BE2C (cell line): ENCODE measurements around the gene ALAD.
"Not testable (repeated sequence)": the region's sequence is repeated elsewhere in the genome, so short reads cannot be mapped to it uniquely, and the experiment has no call there.

Source experiments
- DNase-seq: peaks from one replicate; pipeline ENCODE4 v3.0.0-alpha.2; 2020
- H3K27me3 ChIP-seq: fragments of 250-450 bp; sonication (Bioruptor Pico); 2 replicates; pipeline ENCODE4 v1.5.1; 2020; ENCODE audit warnings: mild to moderate bottlenecking
- H3K36me3 ChIP-seq: fragments of 250-450 bp; sonication (Bioruptor Pico); 2 replicates; pipeline ENCODE4 v1.5.1; 2020; ENCODE audit warnings: mild to moderate bottlenecking
- H3K4me1 ChIP-seq: fragments of 250-450 bp; sonication (Bioruptor Pico); 2 replicates; pipeline ENCODE4 v1.5.1; 2020
- H3K4me3 ChIP-seq: 2 replicates; pipeline ENCODE4 v1.5.1; 2011; ENCODE audit warnings: low read depth, low read length
- H3K9me3 ChIP-seq: fragments of 250-450 bp; sonication (Bioruptor Pico); 2 replicates; pipeline ENCODE4 v1.5.1; 2020
- TF ChIP-seq, protein P1 (sequence below): IDR thresholded peaks from 2 replicates; pipeline ENCODE4 v1.5.1; 2012; ENCODE audit warnings: mild to moderate bottlenecking, low read depth, low read length

The ALAD gene

DNA sequence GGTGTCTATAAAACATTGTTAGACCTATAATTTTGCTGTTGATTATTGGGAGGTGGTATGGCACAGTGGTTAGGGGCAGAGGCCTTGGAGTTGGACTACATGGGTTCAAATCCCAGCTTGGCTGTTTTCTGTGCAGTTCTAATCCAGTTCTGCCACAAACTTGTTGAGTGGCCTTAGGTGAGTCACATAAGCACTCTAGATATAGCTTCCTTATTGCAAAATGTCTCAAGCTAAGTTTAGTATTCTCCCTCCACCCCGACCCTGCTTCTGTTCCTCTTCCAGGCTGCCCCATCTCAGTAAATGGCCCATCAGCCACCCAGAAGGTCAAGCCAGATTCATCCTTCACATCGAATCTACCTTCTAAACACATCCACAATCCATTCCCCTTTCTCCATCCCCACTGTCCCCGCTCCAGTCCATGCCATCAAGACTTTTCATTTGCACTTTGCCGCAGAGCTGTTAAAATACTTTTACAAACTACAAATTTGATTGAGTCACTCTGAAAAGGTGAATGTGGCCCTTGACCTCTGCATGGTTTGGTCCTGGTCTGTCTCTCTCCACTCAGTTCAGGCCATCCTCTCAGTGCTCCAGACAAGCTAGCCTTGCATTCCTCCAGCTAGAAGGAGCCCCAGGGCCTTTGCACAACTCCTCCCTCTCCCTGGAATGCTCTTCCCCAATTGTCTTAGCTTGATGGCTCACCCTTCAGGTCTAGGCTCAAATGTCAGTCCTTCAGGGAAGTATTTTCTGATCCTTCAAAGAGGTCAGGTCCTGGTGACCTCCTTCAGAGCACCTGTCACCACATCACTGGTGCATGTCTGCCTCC is 14.3 kb downstream of the ALAD start:
- no peaks in the 10 kb centered on the region for H3K27me3 ChIP-seq
- H3K4me3 ChIP-seq, result no peak overlapping the region
- no peaks in the 10 kb centered on the region for H3K4me1 ChIP-seq
- H3K36me3 ChIP-seq, result peaks cover 10% of the 10 kb centered on the region
- DNase-seq, result no peak
- H3K9me3 ChIP-seq, result no peaks in the 10 kb centered on the region
- TF ChIP-seq, protein P1, sequence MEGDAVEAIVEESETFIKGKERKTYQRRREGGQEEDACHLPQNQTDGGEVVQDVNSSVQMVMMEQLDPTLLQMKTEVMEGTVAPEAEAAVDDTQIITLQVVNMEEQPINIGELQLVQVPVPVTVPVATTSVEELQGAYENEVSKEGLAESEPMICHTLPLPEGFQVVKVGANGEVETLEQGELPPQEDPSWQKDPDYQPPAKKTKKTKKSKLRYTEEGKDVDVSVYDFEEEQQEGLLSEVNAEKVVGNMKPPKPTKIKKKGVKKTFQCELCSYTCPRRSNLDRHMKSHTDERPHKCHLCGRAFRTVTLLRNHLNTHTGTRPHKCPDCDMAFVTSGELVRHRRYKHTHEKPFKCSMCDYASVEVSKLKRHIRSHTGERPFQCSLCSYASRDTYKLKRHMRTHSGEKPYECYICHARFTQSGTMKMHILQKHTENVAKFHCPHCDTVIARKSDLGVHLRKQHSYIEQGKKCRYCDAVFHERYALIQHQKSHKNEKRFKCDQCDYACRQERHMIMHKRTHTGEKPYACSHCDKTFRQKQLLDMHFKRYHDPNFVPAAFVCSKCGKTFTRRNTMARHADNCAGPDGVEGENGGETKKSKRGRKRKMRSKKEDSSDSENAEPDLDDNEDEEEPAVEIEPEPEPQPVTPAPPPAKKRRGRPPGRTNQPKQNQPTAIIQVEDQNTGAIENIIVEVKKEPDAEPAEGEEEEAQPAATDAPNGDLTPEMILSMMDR, result no peak

DNA sequence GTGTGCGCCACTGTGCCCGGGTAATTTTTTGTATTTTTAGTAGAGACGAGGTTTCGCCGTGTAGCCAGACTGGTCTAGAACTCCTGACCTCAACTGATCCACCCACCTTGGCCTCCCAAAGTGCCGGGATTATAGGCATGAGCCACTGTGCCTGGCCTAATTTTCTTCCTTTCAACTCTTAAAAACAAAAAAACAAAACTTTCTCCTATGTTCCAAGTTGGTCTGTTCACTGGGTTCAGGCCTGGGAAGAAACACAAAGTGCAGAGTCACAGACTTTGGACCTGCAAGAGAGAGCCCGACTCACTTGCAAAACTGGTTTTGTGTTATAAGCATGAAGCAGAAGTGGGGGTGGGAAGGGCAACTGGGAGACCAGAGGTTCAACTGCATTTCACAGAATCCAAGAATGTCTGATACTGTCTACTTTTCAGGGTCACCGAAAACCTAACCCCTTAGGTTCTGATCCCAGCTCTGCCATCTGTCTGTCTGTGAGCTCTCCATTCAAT is 19.1 kb downstream of the ALAD start:
- TF ChIP-seq, protein P1, result no peak
- H3K36me3 ChIP-seq, result peaks cover under 1% of the 10 kb centered on the region; the same call in 1 of the 2 replicates
- no peak overlapping the region for H3K4me3 ChIP-seq
- H3K27me3 ChIP-seq, result no peaks in the 10 kb centered on the region
- no peaks in the 10 kb centered on the region for H3K4me1 ChIP-seq
- DNase-seq, result no peak
- no peaks in the 10 kb centered on the region for H3K9me3 ChIP-seq

DNA sequence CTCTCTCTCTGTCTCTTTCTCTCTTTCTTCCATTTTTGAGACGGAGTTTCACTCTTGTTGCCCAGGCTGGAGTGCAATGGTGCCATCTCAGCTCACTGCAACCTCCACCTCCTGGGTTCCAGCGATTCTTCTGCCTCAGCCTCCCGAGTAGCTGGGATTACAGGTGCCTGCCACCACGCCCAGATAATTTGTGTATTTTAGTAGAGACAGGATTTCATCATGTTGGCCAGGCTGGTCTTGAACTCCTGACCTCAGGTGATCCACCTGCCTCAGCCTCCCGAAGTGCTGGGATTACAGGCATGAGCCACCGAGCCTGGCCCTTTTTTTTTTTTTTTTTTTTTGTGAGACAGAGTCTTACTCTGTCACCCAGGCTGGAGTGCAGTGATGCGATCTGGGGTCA is 19.6 kb downstream of the ALAD start:
- DNase-seq, H3K9me3 ChIP-seq, H3K4me3 ChIP-seq, H3K4me1 ChIP-seq, H3K27me3 ChIP-seq, H3K36me3 ChIP-seq: not testable (repeated sequence)

DNA sequence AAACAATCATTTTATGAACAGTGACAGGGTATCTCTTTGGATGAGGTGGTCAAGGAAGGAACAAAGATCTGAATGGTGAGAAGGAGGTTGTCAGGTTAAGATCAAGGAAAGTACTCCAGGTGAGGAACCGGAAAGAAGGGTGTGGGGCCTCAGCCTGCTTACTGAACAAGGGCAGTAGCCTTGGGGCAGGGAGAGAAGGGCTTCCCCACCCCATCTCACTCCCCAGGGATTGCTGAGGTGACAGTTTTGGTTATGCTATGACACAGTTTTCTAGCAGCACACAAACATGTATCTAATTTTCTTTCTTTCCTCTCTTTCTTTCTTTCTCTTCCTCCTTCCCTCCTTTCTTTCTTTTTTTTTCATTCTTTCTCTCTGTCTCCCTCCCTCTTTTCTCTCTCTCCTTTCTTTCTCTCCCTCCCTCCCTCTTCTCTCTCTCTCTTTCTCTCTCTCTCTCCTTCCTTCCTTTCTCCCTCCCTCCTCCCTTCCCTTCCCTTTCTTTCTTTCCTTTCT is 20.2 kb downstream of the ALAD start:
- no peak for DNase-seq
- H3K4me3 ChIP-seq, result no peak overlapping the region
- H3K27me3 ChIP-seq, result no peaks in the 10 kb centered on the region
- TF ChIP-seq, protein P1, result no peak
- no peaks in the 10 kb centered on the region for H3K9me3 ChIP-seq
- H3K36me3 ChIP-seq, result no peaks in the 10 kb centered on the region
- no peaks in the 10 kb centered on the region for H3K4me1 ChIP-seq

DNA sequence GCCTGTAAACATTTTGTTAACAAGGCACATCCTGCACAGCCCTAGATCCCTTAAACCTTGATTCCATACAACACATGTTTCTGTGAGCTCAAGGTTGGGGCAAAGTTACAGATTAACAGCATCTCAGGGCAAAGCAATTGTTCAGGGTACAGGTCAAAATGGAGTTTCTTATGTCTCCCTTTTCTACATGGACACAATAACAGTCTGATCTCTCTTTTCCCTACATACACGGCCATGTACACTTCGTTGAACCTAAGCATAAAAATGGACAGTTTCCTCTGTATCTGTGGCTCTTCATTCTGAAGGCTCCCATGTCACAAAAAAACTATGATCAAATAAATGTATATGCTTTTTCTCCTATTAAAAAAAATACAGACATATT is 21.3 kb downstream of the ALAD start:
- H3K36me3 ChIP-seq, H3K4me1 ChIP-seq, H3K4me3 ChIP-seq, H3K9me3 ChIP-seq, H3K27me3 ChIP-seq, DNase-seq: not testable (repeated sequence)

DNA sequence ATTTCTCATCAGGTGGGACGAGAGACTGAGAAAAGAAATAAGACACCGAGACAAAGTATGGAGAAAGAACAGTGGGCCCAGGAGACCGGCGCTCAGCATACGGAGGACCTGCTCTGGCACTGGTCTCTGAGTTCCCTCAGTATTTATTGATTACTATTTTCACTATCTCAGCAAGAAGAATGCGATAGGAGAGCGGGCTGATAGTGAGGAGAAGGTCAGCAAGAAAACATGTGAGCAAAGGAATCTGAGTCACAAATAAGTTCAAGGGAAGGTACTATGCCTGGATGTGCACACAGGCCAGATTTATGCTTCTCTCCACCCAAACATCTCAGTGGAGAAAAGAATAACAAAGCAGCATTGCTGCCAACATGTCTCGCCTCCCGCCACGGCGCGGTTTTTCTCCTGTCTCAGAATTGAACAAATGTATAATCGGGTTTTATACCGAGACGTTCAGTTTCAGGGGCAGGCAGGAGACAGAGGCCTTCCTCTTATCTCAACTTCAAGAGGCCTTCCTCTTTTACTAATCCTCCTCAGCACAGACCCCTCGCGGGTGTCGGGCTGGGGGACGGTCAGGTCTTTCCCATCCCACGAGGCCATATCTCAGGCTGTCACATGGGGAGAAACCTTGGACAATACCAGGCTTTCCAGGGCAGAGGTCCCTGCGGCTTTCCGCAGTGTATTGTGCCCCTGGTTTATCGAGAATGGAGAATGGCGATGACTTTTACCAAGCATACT is 21.8 kb downstream of the ALAD start:
- not testable (repeated sequence) for H3K4me3 ChIP-seq, H3K4me1 ChIP-seq, H3K36me3 ChIP-seq, H3K27me3 ChIP-seq, DNase-seq, H3K9me3 ChIP-seq

DNA sequence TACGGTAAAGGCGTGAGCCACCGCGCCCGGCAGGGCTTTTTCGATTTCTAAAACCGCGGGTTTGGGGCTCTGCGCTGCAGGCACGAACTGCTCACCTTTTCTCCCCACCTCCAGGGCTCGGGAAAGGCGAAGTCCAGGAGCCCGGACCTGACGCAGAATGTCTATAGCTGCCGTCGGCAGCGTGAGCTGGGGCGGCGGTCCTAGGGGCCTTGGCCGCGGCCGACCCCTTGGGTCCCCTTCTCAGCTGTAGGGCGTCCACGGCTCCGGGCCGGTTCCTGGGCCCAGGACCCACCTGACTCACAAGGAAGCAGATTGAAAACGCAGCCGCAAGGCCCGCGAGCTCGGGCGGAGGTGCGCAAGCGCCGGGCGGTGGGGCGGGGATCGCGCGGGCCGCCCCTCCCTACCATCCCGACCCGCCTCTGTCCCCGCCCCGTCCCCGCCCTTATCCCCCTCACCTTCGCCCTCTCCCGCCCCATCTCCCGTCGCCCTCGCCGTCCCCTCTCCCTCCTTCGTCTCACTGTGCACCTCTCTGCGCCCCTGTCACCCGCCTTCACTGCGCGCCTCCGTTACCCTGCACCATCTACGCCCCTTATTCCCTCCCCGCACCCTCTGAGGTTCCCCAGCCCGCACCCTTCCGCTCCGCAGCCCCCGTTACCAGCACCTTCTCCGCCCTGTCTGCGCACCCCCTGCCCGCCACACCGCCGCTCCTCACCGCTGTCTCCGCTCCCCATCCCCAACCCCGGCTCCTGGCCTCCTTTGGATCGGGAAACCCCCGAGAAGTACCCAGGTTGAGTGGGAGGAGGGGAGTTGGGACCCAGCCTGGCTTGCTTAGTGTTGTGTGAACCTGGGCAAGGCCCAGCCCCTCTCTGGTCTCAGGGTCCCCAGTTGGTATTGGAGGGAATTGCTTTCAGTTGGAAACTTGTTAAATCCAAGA is 24.2 kb downstream of the ALAD start, which contains the start of gene HDHD3:
TSS of gene HDHD3 (minus strand) at position 353 of the 934 bp plus-strand sequence. CDS start 2,632 bp downstream, outside the sequence.
- TF ChIP-seq, protein P1, result no peak
- Histone ChIP-seq H3K4me1 (no peaks in the 10 kb centered on the region), H3K36me3 (no peaks in the 10 kb centered on the region), H3K4me3 (peak within 1 kb of the TSS; percentile 80), H3K27me3 (no peaks in the 10 kb centered on the region), H3K9me3 (no peaks in the 10 kb centered on the region)
- DNase-seq, result peak; percentile 75
